Neural crest cell (in vitro differentiated cells): ENCODE data around the gene TMPRSS9. TPM values are rescaled to one million over a fixed set of nuclear protein-coding genes. Genes with fewer than 3 reads are reported as not detected.

Experiments
- DNase-seq: peaks from one replicate; pipeline ENCODE4 v3.0.0; 2021; ENCODE audit warnings: low read depth, mixed read lengths, low spot score
- H3K27ac Mint-ChIP-seq: one replicate; pipeline ENCODE4 v1.8.0; 2021; ENCODE audit warnings: mild to moderate bottlenecking, mixed read lengths; ENCODE audit not compliant: unreplicated experiment
- H3K27me3 Mint-ChIP-seq: 2 replicates; pipeline ENCODE4 v1.8.0; 2021; ENCODE audit warnings: low read depth, mild to moderate bottlenecking, mixed read lengths
- H3K36me3 Mint-ChIP-seq: 2 replicates; pipeline ENCODE4 v1.8.0; 2021; ENCODE audit warnings: low read depth, mild to moderate bottlenecking, mixed read lengths
- H3K4me1 Mint-ChIP-seq: 2 replicates; pipeline ENCODE4 v1.8.0; 2021; ENCODE audit warnings: mixed read lengths
- H3K4me3 Mint-ChIP-seq: one replicate; pipeline ENCODE4 v1.8.0; 2021; ENCODE audit warnings: mild to moderate bottlenecking, mixed read lengths
- H3K9me3 Mint-ChIP-seq: 2 replicates; pipeline ENCODE4 v1.8.0; 2021; ENCODE audit warnings: mixed read lengths
- total RNA-seq: library from RNA; stranded (reverse); gene quantifications from 2 replicates; pipeline ENCODE4 v1.2.1, GENCODE V29; 2021
- TF ChIP-seq, protein P1 (sequence below): fragments of 200-600 bp; sonication (generic); conservative IDR thresholded peaks from 2 replicates; pipeline ENCODE4 v1.5.0; 2021; ENCODE audit warnings: antibody characterized with exemption, mild to moderate bottlenecking

The TMPRSS9 gene
- total RNA-seq, 1 donor from 2014 or later, result 0.12 TPM

DNA sequence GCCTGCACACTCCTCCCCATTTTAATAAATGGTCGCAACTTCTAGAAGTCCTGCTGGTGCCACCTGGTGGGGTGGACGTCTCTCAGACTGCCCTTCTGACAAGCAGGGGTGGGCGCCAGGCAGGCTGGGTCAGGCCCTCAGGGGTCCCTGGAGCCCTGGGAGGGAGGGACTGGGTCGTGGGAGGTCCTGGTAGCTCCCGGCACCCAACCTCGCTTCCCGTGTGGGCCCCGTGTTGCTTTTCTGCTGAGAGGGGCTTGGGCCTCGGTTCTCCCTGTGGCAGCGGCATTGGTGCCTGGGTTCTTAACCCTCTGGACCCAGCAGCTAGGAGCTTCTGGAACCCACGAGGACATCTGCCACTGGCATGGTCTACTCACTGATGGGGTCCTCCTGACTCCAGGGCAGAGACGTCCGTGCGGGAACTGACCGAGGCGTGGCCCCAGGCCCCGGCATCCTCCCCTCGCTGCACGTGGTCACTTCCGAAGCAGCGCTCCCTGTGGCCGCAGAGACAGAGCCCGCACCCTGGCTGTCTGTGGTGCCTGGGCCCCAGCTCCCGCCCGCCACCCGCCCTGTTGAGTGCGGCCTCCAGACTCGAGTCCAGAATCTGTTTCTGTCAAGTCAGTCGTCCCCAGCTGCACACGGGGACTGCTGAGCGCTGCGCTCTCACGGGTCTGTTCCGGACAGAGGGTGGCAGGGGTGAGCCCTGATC lies 6.0 kb upstream of the TMPRSS9 start:
- Mint-ChIP-seq H3K4me1 (peaks cover 4% of the 10 kb centered on the region), H3K27ac (no peak overlapping the region), H3K9me3 (no peaks in the 10 kb centered on the region), H3K36me3 (no peaks in the 10 kb centered on the region), H3K27me3 (peaks cover 12% of the 10 kb centered on the region), H3K4me3 (peak overlapping the region; percentile 12)
- DNase-seq, result no peak
- TF ChIP-seq, protein P1, sequence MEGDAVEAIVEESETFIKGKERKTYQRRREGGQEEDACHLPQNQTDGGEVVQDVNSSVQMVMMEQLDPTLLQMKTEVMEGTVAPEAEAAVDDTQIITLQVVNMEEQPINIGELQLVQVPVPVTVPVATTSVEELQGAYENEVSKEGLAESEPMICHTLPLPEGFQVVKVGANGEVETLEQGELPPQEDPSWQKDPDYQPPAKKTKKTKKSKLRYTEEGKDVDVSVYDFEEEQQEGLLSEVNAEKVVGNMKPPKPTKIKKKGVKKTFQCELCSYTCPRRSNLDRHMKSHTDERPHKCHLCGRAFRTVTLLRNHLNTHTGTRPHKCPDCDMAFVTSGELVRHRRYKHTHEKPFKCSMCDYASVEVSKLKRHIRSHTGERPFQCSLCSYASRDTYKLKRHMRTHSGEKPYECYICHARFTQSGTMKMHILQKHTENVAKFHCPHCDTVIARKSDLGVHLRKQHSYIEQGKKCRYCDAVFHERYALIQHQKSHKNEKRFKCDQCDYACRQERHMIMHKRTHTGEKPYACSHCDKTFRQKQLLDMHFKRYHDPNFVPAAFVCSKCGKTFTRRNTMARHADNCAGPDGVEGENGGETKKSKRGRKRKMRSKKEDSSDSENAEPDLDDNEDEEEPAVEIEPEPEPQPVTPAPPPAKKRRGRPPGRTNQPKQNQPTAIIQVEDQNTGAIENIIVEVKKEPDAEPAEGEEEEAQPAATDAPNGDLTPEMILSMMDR, result no peak

DNA sequence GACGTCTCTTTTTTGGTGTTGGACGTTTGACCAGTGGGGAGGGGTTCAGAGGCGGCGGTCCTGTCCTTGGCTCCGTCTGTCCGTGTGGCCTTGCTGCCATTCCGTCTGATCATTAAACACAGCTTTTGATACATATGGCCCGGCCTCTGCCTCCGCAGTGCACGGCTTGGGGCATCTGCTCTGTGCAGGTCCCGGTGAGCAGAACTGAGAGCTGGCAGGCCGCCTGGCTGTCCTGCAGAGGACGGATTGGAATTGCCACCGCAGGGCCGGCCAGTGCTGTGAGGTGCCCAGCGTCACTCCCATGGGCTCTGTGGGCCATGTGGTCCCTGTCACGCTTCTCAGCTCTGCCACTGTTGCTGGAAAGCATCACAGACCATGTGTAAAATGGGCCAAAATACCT lies 5.4 kb upstream of the TMPRSS9 start:
- peak overlapping the region; percentile 12 for H3K4me3 Mint-ChIP-seq
- TF ChIP-seq, protein P1, result no peak
- no peaks in the 10 kb centered on the region for H3K36me3 Mint-ChIP-seq
- no peak overlapping the region for H3K27ac Mint-ChIP-seq
- no peaks in the 10 kb centered on the region for H3K9me3 Mint-ChIP-seq
- DNase-seq, result no peak
- peaks cover 18% of the 10 kb centered on the region for H3K27me3 Mint-ChIP-seq
- peaks cover 4% of the 10 kb centered on the region for H3K4me1 Mint-ChIP-seq

DNA sequence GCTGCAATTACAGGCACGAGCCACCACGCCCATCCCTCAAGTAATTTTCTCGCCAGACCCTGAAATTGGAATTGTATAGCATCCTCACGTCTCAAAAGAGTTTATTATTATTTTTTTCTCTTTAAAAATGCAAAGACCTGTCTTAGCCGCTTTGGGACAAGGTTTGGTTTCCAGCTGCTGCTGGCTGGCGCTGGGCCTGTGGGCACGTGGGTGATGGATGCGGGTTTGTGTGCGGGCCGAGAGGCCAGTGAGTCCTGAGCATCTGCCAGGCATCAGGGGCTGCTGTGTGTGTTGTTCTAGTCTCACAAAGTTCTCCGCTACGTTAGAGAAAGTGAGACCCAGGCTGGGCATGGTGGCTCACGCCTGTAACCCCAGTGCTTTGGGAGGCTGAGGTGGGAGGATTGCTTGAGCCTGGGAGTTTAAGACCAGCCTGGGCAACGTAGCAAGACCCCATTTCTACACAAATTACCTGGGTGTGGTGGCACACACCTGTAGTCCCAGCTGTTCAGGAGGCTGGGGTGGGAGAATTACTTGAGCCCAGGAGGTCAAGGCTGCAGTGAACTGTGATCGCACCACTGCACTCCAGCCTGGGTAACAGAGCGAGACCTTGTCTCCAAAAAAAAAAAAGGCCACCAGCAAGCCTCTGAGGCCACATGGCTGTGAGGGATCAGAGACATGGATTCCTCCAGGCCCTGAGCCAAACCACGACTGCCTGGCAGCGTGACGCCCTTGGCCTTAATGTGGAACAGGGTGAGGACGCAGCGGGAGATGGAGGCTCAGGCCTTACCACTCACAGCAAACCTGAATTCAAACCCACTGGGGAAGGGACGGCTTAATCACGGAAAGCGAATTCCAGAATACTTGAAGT lies 4.7 kb upstream of the TMPRSS9 start:
- no peak for DNase-seq
- Mint-ChIP-seq H3K27me3 (peaks cover 22% of the 10 kb centered on the region), H3K4me1 (peaks cover 6% of the 10 kb centered on the region)

DNA sequence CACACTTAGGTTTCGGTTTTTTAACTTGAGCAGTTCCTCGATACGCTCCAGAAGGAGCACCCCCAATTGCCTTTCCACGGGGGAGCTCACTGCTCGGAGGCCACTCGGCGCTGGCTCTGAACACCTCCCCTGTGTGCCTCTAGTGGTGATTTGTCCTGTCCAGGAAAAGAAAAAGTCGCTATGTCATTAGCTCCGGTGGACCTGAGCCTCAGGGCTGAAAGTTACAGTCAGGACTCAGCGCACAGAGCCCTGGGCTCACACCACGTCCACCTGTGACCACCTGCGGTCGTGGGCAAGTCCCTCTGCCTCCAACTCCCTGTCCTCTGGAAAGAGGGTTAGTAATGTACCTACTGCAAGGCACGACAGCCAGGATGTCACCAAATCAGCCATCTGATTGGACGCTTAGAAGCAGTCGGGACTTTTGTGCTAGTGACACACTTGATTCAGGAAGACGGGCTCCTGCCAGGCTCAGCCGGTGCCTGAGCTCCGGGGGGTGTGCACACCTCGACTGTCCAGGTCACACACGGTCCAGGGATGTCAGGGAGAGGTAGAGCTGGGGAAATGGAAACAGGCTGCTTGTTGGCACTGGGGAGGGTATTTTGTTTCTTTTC lies 3.9 kb upstream of the TMPRSS9 start:
- TF ChIP-seq, protein P1, result no peak

More for the DNA sequence above, 4.7 kb upstream of the TMPRSS9 start:
- Mint-ChIP-seq H3K4me3 (no peak overlapping the region), H3K27ac (peak overlapping the region; percentile 43), H3K9me3 (no peaks in the 10 kb centered on the region), H3K36me3 (no peaks in the 10 kb centered on the region)
- TF ChIP-seq, protein P1, result no peak

DNA sequence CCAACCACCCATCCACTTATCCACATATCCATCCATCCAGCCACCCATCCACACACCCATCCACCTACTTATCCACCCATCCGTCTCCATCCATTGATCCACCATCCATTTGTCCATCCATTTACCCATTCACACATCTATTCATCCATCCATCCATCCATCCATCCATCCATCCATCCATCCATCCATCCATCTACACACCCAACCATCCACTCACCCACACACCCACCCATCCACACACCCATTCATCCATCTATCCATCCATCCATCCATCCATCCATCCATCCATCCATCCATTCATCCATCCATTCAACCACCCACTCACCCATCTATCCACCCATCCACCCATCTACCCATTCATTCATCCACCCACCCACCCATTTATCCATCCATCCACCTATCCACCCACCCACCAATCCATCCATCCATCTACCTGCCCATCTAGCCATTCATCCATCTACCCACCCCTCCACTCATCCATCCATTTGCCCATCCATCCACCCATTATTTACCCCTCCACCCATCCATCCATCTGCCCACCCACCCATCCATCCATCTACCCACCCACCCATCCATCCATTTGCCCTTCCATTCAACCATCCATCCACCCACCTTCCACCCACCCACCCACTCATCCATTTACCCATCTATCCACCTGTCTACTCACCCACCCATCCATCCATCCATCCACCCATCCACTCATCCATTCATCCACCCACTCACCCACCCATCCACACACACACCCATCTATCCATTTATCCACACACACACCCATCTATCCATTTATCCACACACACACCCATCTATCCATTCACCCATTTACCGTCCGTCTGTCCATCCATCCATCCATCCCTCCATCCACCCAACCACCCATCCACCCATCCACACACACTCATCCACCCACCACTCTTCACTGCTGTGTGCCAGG lies 2.5 kb upstream of the TMPRSS9 start:
- DNase-seq, result no peak
- no peak overlapping the region for H3K27ac Mint-ChIP-seq
- H3K4me1 Mint-ChIP-seq, result peaks cover 9% of the 10 kb centered on the region
- H3K4me3 Mint-ChIP-seq, result no peak overlapping the region
- H3K27me3 Mint-ChIP-seq, result peaks cover 27% of the 10 kb centered on the region
- H3K9me3 Mint-ChIP-seq, result peaks cover 2% of the 10 kb centered on the region
- TF ChIP-seq, protein P1, result no peak
- H3K36me3 Mint-ChIP-seq, result no peaks in the 10 kb centered on the region

More for the DNA sequence above, 3.9 kb upstream of the TMPRSS9 start:
- no peak for DNase-seq
- Mint-ChIP-seq H3K9me3 (peaks cover 2% of the 10 kb centered on the region), H3K27ac (no peak overlapping the region), H3K27me3 (peaks cover 27% of the 10 kb centered on the region), H3K4me3 (no peak overlapping the region), H3K4me1 (peaks cover 9% of the 10 kb centered on the region), H3K36me3 (no peaks in the 10 kb centered on the region)
